RKO (cell line): ENCODE data around the gene ODF4.
"Not testable (repeated sequence)": the region's sequence is repeated elsewhere in the genome, so short reads cannot be mapped to it uniquely, and the experiment has no call there.

Source experiments
- DNase-seq: peaks from one replicate; pipeline ENCODE4 v3.0.0-alpha.2; 2016; ENCODE audit warnings: low spot score

Gene ODF4

GRCh38 chr17:8369944-8370343, 30.3 kb downstream of the ODF4 start:
- no peak for DNase-seq

- DNase-seq = no peak
These were observed 32.1 kb downstream of the ODF4 start for GRCh38 chr17:8371786-8372185.

GRCh38 chr17:8372422-8372821, 32.8 kb downstream of the ODF4 start:
- DNase-seq = no peak

- not testable (repeated sequence) for DNase-seq
These were observed 34.2 kb downstream of the ODF4 start for GRCh38 chr17:8373856-8374255.

GRCh38 chr17:8375738-8376259, 36.2 kb downstream of the ODF4 start:
- DNase-seq = no peak

- DNase-seq = peak; percentile 94
These were observed 36.8 kb downstream of the ODF4 start, which contains the start of gene KRABD2 for GRCh38 chr17:8376271-8377067. Gene KRABD2, minus strand, starts transcription at chr17:8376704.

GRCh38 chr17:8377422-8377821, 37.8 kb downstream of the ODF4 start:
- peak; percentile 21 for DNase-seq

- DNase-seq = not testable (repeated sequence)
These were observed 38.5 kb downstream of the ODF4 start for GRCh38 chr17:8378117-8378516.

- peak; percentile 42 for DNase-seq
These were observed 40.4 kb downstream of the ODF4 start for GRCh38 chr17:8380049-8380448.

- DNase-seq = peak; percentile 31
These were observed 42.6 kb downstream of the ODF4 start for GRCh38 chr17:8382052-8382879.

GRCh38 chr17:8382880-8383142, 43.2 kb downstream of the ODF4 start:
- DNase-seq = no peak

GRCh38 chr17:8383143-8383822, 43.6 kb downstream of the ODF4 start, which contains the start of gene RPL26:
Gene RPL26, minus strand, starts transcription at chr17:8383193. Its CDS starts 883 bp downstream, at chr17:8382310.
- peak; percentile 98 for DNase-seq

GRCh38 chr17:8384801-8385378, 45.2 kb downstream of the ODF4 start:
- DNase-seq = peak; percentile 82

GRCh38 chr17:8386841-8387240, 47.2 kb downstream of the ODF4 start:
- DNase-seq = no peak

GRCh38 chr17:8387914-8388651, 48.4 kb downstream of the ODF4 start:
- no peak for DNase-seq

GRCh38 chr17:8391711-8392110, 52.1 kb downstream of the ODF4 start:
- no peak for DNase-seq

GRCh38 chr17:8392274-8392673, 52.6 kb downstream of the ODF4 start:
- no peak for DNase-seq

- no peak for DNase-seq
These were observed 53.2 kb downstream of the ODF4 start for GRCh38 chr17:8392674-8393469.

- peak; percentile 31 for DNase-seq
These were observed 54.0 kb downstream of the ODF4 start for GRCh38 chr17:8393470-8394231.

- not testable (repeated sequence) for DNase-seq
These were observed 54.9 kb downstream of the ODF4 start for GRCh38 chr17:8394497-8394896.
